Esophagus (tissue), 2 donors: ENCODE measurements around the gene OLFM1. TPM values are rescaled to one million over a fixed set of nuclear protein-coding genes. Genes with fewer than 3 reads are reported as not detected.

ENCODE experiments used
- H3K27ac ChIP-seq, 2 donors: one replicate each; pipeline ENCODE4 v1.5.1; 2013; ENCODE audit warnings: low read depth in 2 of 2, mild to moderate bottlenecking in 2 of 2, inconsistent platforms in 1 of 2, low read length in 1 of 2, moderate library complexity in 1 of 2
- H3K27me3 ChIP-seq, 2 donors: one replicate each; pipeline ENCODE4 v1.6.1; 2013; ENCODE audit warnings: low read length in 2 of 2, control low read depth in 1 of 2, mild to moderate bottlenecking in 1 of 2; ENCODE audit not compliant: insufficient read depth in 2 of 2, control insufficient read depth in 1 of 2
- H3K36me3 ChIP-seq, 2 donors: one replicate each; pipeline ENCODE4 v1.6.1; 2013; ENCODE audit warnings: low read length in 1 of 2; ENCODE audit not compliant: control insufficient read depth in 2 of 2, insufficient read depth in 2 of 2
- H3K4me1 ChIP-seq, 2 donors: one replicate each; pipeline ENCODE4 v1.6.1; 2013; ENCODE audit warnings: low read length in 1 of 2; ENCODE audit not compliant: control insufficient read depth in 2 of 2, insufficient read depth in 2 of 2
- H3K4me3 ChIP-seq, 2 donors: one replicate each; pipeline ENCODE4 v1.5.1; 2013; ENCODE audit warnings: low read length in 2 of 2, mild to moderate bottlenecking in 2 of 2, low read depth in 1 of 2, moderate library complexity in 1 of 2
- H3K9me3 ChIP-seq, 2 donors: one replicate each; pipeline ENCODE4 v1.6.1; 2013; ENCODE audit warnings: mild to moderate bottlenecking in 2 of 2, low read depth in 1 of 2, low read length in 1 of 2, moderate library complexity in 1 of 2; ENCODE audit not compliant: control insufficient read depth in 2 of 2, insufficient read depth in 1 of 2
- WGBS, 2 donors: extraction: QIAGEN DNeasy Blood & Tissue Kit; methylation state at CpG; one replicate each; pipeline ENCODE4 v1.1.7; 2013; 5-methylcytosine and 5-hydroxymethylcytosine counted together
- polyA plus RNA-seq, 2 donors: library from polyadenylated mRNA; stranded (reverse); fragments of 200-250 nt; gene quantifications; one replicate each; pipeline ENCODE4 v1.2.3, GENCODE V29; 2013
- donor health status: healthy with polysubstance abuse.
- donor health status: Bipolar disorder and iron deficiency.

The OLFM1 gene
- polyA plus RNA-seq, 2 donors, result 2.3 to 4.8 TPM

DNA sequence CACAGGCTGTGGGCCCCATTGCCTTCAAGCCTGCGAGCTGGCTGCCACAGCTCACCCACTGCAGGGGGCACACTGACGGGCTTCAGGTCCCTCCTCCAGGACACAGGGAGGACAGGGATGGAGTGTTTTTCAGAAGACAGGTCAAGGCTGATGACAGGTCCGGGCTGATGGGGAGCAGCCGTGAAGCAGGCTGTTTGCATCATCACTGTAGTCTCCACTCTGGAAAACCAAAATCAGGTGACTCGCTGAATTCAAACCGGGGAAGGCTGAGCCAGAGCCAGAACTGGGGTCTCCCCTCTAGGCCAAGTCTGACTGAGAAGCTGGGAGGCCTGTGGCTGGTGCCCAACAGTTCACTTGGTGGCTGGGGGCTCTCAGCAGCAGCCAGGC lies 48.5 kb downstream of the OLFM1 start:
- no peaks in the 10 kb centered on the region for H3K27me3 ChIP-seq
- no peak overlapping the region for H3K27ac ChIP-seq
- H3K9me3 ChIP-seq, result peaks cover 0 to 7% of the 10 kb centered on the region in 2 donors
- WGBS, 2 donors, result 61 to 77% methylated on average over 6 of the region's 6 CpGs
- H3K4me3 ChIP-seq, result no peak overlapping the region
- no peaks in the 10 kb centered on the region for H3K36me3 ChIP-seq
- H3K4me1 ChIP-seq, result peaks cover 4 to 6% of the 10 kb centered on the region in 2 donors

DNA sequence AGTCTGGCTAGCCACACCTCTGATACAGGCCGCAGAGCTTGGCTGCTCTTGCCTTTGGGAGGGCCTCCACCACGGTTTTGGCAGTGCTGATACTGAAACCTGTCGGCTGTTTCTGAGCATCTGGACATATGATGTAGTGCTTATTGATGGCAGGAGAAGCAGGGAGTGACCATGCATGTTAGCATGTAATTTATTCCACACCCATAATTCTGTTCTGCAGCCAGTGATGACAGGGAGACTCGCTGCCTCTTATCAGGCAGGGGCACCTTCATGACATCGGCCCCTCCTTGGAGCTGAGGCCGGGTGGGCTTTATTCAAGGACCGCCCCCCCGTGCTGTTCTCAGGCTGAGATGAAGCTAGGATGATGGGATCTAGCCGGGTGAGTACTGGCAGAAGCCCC lies 49.0 kb downstream of the OLFM1 start:
- Histone ChIP-seq H3K36me3 (no peaks in the 10 kb centered on the region), H3K4me1 (peaks cover 4 to 6% of the 10 kb centered on the region in 2 donors), H3K4me3 (no peak overlapping the region), H3K27me3 (no peaks in the 10 kb centered on the region), H3K27ac (no peak overlapping the region), H3K9me3 (peaks cover 0 to 7% of the 10 kb centered on the region in 2 donors)
- WGBS, 2 donors, result 60 to 68% methylated on average over 9 of the region's 9 CpGs

DNA sequence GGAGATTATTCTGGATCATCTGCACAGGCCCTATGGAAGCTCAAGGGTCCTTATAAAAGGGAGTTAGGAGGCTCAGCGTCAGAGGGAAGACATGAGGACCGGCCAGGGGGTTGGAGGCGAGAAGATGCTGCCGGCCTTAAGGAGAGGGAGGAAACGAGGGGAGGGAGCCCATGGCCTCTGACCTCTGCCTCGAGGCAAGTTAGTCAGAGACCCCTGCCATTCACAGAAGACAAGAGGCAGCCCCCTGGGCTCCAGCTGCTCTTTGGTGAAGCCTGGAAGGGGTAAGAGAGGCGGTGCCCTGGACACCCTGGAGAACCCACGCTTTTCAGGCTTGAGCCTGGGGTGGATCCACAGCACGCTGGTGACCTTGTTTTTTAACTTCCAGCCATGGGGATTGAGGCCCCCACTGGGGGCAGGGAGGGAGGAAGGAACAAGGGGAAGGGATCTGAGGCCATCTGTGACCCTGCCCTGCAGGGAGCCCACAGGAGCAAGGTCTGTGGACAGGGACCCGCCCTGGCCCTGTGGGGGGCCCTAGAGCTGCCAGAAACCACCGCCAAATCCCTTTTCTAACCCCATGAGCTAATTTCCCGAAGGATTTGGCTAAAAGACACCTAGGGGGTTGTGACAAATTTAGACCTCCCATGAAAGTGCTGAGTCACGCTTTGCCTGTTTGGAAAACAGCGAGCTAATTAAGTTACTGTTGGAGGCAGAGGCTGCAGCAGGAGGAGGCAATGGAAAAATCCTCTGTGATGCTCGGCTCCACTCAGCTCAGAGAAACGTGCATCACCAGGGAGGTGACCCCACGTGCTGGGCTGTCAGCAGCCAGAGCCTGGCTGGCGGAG lies 49.7 kb downstream of the OLFM1 start:
- H3K27ac ChIP-seq, result no peak overlapping the region
- H3K9me3 ChIP-seq, result peaks cover 0 to 7% of the 10 kb centered on the region in 2 donors
- H3K27me3 ChIP-seq, result no peaks in the 10 kb centered on the region
- peaks cover 4 to 6% of the 10 kb centered on the region in 2 donors for H3K4me1 ChIP-seq
- H3K36me3 ChIP-seq, result no peaks in the 10 kb centered on the region
- 36 to 38% methylated on average over 18 of the region's 18 CpGs for WGBS, 2 donors
- H3K4me3 ChIP-seq, result no peak overlapping the region

DNA sequence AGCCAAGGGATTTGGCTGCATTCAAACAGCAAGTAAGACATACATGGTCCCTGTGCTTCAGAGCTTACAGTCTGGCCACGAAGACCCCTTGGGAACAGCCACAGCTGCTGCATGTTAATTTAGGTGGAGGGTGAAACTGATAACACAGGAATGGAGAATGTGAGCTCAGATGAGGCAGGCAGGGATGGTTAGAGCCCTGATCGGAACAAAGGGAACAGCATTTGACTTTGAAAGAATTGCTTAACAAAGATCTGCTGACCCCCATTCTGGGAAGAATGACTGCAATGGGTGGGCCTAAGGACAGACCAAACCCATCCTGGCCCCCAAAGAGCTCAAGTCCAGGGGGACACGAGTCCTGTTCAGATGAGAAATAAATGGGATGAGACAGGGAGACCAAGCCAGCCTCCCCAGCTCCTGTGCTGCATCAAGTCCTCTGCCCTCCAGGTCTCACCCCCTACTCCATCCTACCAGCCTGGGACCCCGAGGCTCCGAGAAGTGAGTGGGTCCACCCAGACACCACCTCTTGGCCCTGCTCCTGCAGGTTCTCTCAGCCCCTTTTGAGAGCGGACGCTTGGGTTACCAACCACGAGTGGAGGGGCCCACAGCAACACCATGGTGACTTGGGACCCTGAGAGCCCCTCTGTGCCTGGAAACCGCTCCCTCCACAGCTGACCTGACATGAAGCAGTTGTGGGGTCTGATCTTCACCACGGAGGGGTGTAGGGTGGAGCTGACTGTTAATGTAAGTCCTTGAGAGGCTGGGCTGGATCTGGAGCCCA lies 50.8 kb downstream of the OLFM1 start:
- H3K4me3 ChIP-seq, result no peak overlapping the region
- WGBS, 2 donors, result 84 to 85% methylated on average over 10 of the region's 10 CpGs
- H3K27me3 ChIP-seq, result no peaks in the 10 kb centered on the region
- peaks cover 4 to 6% of the 10 kb centered on the region in 2 donors for H3K4me1 ChIP-seq
- peaks cover 0 to 7% of the 10 kb centered on the region in 2 donors for H3K9me3 ChIP-seq
- no peak overlapping the region for H3K27ac ChIP-seq
- H3K36me3 ChIP-seq, result no peaks in the 10 kb centered on the region

GRCh38 chr9:135139366-135139959 lies 52.0 kb downstream of the OLFM1 start:
- peaks cover 0 to 7% of the 10 kb centered on the region in 2 donors for H3K9me3 ChIP-seq
- no peaks in the 10 kb centered on the region for H3K27me3 ChIP-seq
- 88 to 94% methylated on average over 2 of the region's 2 CpGs for WGBS, 2 donors
- H3K4me3 ChIP-seq, result no peak overlapping the region
- H3K27ac ChIP-seq, result no peak overlapping the region
- no peaks in the 10 kb centered on the region for H3K36me3 ChIP-seq
- peaks cover 0 to under 1% of the 10 kb centered on the region in 2 donors for H3K4me1 ChIP-seq

DNA sequence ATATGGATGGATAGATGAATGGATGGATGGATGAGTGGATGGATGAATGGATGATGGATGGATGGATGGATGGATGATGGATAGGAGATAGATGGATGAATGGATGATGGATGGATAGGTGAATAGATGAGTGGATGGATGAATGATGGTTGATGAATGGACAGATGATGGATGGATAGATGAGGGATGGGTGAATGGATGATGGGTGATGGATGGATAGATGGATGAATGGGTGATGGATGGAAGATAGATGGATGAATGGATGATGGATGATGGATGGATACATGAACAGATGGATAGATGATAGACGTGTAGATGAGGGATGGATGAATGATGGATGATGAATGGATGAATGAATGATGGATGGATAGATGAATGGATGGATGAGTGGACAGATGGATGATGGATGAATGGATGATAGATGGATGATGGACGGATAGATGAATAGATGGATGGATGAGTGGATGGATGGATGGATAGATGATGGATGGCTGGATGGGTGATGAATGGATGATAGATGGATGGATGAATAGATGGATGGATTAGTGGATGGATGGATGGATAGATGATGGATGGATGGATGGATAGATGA lies 53.8 kb downstream of the OLFM1 start:
- Histone ChIP-seq H3K4me1 (peaks cover 3 to 5% of the 10 kb centered on the region in 2 donors), H3K27me3 (no peaks in the 10 kb centered on the region), H3K9me3 (peaks cover 0 to 7% of the 10 kb centered on the region in 2 donors), H3K4me3 (no peak overlapping the region), H3K27ac (no peak overlapping the region), H3K36me3 (no peaks in the 10 kb centered on the region)
- WGBS, 2 donors, result 89 to 95% methylated on average over 2 of the region's 2 CpGs

- H3K4me1 ChIP-seq, result peaks cover 3 to 5% of the 10 kb centered on the region in 2 donors
- H3K9me3 ChIP-seq, result no peaks in the 10 kb centered on the region
- H3K36me3 ChIP-seq, result no peaks in the 10 kb centered on the region
- no peak overlapping the region for H3K27ac ChIP-seq
- H3K4me3 ChIP-seq, result no peak overlapping the region
- no peaks in the 10 kb centered on the region for H3K27me3 ChIP-seq
- WGBS, 2 donors, result 14 to 27% methylated on average over 16 of the region's 16 CpGs
Measured at GRCh38 chr9:135144581-135145170, 57.2 kb downstream of the OLFM1 start.

GRCh38 chr9:135145312-135145711 lies 57.8 kb downstream of the OLFM1 start:
- Histone ChIP-seq H3K9me3 (no peaks in the 10 kb centered on the region), H3K27me3 (no peaks in the 10 kb centered on the region), H3K4me3 (no peak overlapping the region)

GRCh38 chr9:135146241-135146640 lies 58.8 kb downstream of the OLFM1 start:
- peaks cover 3 to 5% of the 10 kb centered on the region in 2 donors for H3K4me1 ChIP-seq
- no peak overlapping the region for H3K27ac ChIP-seq
- H3K4me3 ChIP-seq, result no peak overlapping the region
- no peaks in the 10 kb centered on the region for H3K27me3 ChIP-seq
- peaks cover 0 to 3% of the 10 kb centered on the region in 2 donors for H3K9me3 ChIP-seq
- no peaks in the 10 kb centered on the region for H3K36me3 ChIP-seq
- 62 to 76% methylated on average over 4 of the region's 4 CpGs for WGBS, 2 donors

More at GRCh38 chr9:135145312-135145711, 57.8 kb downstream of the OLFM1 start:
- 77 to 83% methylated on average over 9 of the region's 9 CpGs for WGBS, 2 donors
- Histone ChIP-seq H3K4me1 (peaks cover 3 to 5% of the 10 kb centered on the region in 2 donors), H3K36me3 (no peaks in the 10 kb centered on the region), H3K27ac (no peak overlapping the region)
